GM21360 (cell line): ENCODE results near the gene ANTXR1.

ENCODE experiments used
- ATAC-seq: cut with Tn5 transposase; IDR thresholded peaks from one replicate; pipeline ENCODE4 v1.9.1; 2021; ENCODE audit warnings: mild to moderate bottlenecking, moderate library complexity; ENCODE audit not compliant: unreplicated experiment

The ANTXR1 gene

DNA sequence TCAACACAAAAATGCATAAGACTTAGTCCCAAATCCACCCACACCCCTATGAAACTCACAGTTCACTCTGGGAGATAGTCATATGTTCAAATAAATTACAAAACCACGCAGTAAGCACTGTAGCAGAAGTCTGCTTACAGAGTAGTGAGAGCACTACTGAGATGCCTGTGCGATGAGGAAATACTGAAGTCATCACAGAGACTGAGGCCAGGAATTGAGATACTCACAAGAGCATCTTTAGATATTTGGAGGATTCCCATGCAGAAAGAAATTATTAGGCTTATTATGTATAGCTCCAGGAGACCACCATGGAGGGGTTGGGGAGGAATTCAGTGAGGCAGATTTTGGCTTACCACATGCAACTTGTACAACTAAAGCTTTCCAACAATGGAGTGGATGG, 82.3 kb downstream of the ANTXR1 start:
- ATAC-seq = no peak

DNA sequence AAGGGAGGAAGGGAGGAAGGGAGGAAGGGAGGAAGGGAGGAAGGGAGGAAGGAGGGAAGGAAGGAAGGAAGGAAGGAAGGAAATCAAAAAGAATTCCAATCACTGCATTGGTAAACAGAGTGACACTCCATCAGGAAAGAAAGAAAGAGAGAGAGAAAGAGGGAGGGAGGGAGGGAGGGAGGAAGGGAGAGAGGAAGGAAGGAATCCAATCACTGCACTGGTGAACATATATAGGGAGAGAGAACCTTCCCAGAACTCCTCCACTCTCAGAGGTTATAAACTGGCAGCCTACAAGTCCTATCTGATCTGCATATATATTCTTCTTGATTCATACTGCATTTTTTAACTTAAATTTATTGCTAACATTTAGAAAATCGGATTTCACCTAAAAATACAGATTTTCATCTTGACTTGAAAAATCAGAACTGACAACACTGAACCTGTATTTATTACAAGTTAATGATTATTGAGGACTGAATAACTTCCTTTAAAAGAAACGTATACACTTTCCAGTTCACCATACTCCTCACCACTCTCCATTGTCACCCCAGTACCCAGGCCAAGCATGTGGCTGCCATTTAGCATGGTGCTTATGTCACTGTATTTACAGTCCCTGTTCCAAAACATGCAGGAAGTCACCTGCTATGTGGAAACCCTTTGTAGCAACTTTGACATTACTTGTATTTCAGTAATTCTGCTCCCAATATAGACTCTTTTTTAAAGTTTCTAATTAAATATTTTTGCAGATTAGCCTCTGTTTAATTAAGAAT, 83.5 kb downstream of the ANTXR1 start:
- ATAC-seq = no peak

DNA sequence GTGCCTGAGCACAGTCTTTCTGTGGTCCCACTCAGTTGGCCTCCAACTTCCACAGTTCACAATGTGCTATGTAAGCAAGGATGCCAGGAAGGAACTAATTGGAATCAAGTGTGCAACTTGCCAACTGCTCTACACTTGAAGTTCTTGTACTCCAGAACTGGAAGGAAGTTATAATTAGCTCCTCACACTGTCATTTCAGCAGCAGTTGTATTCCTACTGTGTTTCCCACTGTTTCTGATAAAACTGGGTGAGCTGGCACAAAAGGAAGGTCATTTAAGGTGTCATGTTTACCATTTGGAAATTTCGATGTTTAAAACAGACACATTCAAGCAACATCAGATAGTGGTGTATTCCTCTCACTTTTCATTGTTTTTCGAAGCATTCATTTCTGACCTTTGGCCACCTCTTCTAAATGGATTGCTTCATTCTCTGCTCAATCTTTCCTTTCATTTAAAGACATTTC, 84.2 kb downstream of the ANTXR1 start:
- no peak for ATAC-seq

DNA sequence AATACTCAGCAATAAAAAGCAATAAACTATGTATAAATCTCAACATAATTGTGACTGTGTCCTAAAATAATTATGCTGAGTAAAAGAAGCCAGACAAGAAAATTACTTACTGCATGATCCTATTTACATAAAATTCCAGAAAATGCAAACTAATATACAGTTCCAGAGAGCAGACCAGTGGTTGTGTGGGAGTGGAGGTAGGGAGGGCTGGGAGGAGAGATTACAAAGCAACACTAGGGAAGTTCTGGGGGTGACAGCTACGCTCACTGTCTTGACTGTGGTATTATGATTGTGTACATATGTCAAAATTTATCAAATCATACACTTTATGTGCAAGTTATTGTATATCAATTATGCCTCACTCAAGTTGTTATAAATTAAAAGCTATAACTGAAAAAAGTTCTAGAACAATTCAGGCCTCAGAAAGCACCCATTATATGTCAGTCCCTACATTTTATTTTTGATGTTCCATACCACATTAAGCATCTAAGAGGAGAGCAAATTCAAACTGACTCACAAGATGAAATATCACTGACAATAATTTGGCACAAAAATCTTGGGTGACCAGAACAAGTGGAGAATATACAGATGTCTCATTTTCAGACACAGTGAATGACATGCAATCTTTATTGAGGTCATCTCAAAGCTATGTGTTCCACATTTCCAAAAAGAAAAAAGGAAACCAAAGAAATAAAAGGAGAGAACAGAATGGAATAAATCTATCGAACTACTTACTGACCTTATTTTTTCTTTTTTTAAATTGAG, 85.1 kb downstream of the ANTXR1 start:
- ATAC-seq = no peak

DNA sequence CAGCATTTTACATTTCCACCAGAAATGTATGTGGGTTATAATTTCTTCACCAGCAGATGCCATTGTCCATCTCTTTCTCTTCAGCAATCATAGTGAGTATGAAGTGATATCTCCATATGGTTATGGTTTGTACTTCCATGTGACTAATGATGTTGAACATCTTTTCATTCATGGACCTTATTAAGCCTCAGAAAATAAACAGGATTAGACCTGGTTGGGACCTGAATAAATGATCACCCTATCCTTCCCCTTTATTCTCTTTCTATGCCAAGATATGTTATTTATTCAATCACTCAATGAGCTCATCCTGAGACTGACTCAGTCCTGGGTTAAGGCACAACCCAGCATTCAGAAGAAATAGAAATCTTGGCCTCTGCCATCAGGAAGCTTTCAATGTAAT, 86.6 kb downstream of the ANTXR1 start:
- ATAC-seq = no peak

DNA sequence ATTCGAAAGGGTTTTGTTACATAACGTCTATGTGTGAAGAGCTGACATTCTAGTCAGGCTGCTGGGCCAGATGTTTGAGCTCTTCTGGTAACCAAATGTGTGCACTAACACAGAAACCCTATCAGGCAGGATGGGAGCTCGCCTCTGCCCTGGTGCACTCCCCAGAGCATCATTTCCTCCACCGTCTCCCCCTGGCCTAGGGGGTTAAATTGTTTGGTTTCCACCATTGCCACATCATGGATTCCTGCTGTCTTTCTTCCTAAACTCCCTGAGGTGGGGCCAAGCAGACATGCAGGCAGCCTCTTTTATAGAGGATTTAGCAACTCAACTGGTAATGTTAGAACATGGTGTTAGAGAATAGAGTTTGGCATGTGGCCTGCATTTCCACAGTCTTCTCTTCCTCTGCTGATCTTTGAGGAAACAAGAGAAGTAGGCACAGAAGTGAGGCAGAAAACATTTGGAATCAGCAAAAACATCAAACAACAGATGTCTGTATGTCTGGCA, 87.3 kb downstream of the ANTXR1 start:
- ATAC-seq = no peak

DNA sequence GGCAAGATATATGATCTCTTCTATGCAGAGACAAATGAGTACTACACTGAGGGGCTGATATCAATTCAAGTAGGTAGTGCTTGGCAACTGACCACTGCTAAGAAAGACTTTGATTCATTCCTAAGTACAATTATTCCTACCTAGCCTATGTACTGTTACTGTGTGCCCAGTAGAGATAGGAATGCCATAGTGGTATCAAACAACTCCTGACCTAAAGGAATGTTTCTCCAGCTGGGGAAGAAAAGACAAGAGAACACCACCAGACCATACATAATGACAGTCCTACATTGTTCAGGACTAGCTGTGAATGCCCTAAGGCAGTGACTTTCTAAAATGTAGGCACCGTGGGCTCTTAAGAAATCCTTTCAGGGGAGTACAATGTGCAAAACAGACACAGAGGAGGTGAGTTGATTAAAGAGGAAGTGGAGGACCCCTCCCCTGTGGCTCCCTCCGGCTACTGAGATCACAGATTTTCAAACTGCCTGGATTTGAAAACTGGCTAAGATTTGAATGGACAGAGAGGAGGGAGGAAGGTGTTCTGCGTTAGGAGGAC, 89.1 kb downstream of the ANTXR1 start:
- no peak for ATAC-seq

DNA sequence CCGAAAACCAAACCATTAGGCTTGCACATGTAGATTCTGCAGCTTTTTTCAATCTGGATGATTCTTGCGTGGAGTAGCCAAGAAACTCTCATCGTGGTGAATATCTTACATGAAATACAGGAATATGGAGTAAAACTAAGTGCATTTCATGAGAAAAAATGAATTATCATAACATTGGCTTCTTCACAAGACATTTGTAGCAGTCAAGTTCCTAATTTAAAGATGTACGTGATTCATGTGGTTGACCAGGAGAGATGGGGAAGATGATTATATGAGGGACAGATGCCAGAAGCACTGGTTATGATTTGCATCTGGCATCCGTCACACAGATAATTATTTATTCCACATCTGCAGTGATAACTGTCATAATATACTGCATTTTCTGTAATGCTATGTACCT, 90.4 kb downstream of the ANTXR1 start:
- ATAC-seq = no peak

DNA sequence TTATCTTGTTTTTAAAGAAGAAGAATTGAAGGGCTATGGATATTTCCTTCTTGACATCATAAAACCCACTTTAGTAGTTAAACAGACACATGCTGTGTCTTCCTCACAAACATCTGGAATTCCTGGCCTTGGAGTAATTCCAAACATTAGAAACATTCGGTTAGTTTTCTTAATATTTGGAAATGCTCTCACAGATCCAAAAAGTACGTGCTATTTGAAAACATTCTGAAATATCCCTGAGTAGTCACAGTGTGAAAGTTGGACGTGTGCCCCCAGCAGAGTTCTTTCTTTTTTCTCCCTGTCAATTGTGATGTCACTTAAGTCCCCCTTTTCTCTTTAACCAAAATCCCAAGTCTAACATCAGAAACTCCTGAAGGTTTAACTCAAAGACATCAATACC, 91.3 kb downstream of the ANTXR1 start:
- no peak for ATAC-seq

DNA sequence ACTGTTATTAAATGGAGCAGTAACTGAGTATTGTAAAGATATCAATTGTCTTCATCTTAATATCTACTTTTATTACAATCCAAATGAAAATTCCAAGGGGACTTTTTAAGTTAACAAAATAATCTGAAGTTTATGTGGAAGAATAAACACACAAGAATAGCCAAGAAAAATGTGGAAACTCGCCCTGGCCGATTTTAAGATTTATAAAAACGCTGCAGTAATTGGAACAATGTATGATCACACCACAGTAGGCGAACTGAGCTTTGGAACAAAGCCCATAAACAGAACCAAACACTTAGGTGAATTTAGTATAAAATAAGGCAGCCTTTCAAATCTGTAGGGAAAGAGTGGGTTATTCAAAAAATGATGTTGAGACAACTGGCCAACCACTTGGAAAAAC, 96.3 kb downstream of the ANTXR1 start:
- no peak for ATAC-seq

DNA sequence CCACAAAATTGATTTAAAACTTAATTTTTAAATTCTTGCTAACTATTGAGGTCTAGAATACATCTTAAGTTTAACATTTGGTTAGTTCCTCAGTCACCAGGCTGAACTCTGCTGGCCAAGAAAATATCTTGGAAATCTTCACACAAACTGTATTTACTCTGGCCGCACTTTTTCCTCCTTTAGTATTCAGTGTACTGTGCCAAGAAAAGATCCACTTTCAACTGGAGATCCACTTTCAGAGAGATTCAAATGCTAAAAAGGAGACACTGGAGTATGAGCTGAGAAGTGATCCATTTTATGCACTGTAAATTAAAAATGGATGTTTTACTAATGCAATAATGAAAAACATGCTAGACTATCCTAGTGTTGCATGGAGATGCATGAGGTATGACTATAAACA, 98.1 kb downstream of the ANTXR1 start:
- ATAC-seq = no peak

DNA sequence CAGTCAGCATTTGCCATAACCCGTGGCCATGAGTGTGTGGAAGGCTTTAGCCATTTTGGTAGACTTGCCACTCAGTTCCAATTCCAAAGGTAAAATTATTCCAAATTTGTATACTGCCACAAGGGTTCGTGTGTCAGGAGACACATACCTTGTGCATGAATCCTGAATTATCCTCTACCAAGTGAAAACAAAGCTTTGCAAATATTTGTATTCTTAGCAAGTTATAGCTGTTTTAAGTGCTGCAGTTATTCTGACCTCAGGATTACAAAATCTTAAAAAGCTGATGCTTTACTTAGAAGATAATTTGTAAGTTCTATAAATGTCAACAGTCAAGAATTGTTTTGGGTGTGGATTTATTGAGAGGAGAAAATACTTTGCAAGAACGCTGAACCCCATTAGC, 100.6 kb downstream of the ANTXR1 start:
- ATAC-seq = no peak

DNA sequence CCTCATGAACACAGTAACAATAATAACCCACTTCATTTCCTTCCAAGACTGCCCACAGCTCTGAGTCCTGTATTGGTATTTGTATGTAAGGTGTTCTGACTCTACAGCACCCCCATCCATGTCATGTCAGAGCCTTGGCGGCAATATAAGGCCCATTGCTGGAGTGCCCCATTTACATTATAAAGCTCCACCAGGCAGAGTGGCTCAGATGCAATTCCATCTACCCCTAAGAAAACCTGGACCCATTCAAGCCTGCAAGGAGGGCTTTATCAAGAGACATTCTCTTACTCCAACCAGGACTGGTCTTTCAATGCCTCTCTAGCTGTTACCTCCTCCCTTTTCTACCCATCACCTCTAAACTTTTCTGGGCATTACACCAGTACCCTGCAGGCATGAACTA, 101.6 kb downstream of the ANTXR1 start:
- no peak for ATAC-seq

DNA sequence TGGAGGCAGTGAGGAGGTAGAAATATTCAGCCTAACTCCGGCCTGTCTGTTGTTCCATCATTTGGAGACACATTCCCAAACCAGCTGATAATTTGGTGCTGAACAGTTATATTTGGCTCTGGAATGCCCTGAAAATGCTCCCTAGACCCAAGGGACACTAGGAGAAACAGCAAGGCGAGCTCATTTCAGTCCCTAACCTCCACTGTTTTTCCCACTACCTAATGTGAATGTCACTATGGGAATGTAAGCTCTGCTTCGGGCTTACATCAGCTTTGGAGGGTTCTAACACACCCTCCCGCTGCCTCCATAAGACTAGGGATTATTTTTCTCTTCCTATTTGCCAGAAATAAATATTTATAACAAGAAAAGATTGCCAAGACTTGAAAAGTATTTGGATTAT, 103.5 kb downstream of the ANTXR1 start:
- ATAC-seq = no peak

DNA sequence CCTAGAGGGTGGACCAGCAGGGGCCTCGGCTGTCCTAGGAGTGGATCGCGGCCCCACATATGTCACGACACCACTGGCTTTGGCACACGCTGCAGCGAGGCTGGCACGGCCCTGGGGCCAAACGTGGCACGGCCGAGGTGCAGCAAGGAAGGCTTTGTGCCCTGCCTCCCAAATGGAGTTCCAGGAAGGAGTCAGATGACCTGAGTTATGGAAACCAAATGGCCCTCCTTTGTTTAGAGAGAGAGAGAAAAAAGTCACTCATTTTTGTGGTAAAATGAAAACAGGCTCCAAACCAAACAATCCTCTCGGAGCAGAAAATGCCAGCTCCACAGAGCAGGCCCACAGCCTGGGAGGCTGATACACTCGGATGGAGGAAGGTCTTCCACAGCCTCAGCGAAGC, 105.6 kb downstream of the ANTXR1 start:
- ATAC-seq = no peak

DNA sequence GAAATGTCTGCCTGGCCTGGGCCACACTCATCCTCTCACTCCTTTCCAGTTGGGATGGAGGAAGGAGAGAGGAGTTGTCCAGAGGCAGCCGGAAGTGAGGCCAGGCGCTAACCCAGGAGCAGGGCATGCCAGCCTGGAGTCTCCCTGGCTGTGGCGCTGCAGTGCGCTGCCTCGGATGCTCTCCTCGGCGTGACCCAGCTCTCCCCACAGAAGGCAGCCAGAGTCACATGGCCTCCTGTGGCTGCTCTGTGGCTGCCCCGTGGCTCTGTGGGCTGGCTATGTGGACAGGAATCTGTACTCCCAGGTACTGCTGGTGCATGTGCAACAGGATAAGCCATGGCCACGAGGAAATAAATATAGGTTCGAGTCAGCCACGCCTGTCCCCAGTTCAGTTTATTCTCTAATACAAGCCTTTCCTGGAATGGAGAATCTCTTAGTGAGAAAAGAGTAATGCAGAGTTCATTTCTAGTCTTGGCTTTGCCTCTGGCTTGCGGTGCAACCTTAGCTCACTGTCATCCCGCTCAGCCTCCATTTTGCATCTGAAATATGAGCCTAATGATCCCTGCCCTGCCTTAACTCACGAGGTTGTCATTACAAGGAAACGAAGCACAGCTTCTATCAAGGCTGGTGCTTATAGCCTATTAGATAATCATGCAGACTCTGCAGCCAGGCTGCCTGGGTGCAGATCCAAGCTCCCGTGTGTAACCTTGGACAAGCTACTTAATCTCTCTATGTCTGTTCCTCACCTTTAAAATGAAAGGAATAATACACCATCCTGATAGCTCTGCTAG, 106.3 kb downstream of the ANTXR1 start:
- no peak for ATAC-seq

DNA sequence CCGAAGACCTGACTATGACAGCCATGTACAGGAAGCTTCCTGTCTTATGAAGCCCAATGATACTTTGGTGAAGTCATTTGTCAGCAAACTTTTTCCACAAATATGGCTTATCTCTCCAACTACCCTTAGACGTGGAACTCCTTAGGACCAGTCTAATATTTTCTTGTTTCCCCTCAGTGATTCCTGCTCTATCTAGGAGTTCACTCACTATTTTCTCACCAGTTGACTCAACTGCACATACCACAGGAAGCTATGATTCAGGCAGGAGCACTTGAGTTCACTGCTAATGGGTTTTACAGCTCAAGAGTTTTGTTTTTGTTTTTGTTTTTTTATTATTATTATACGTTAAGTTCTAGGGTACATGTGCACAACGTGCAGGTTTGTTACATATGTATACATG, 109.3 kb downstream of the ANTXR1 start:
- no peak for ATAC-seq

DNA sequence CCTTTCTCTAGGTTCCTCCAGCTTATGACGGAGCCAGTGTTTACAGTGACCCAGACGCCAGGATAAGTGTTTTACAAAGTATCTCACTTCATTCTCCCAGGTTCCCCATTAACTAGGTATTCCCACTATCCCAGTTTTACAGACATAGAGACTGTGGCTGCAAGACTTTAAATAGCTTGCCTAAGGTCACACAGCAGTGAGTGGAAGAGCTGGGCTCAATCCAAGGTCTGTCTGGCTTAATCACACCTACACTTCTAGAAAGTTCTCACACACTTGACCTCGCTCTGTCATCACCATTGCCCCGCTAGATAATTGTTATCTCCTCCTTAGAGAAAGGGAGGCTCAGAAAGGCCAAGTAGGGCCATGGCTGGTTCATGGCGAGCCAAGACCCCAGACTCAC, 110.2 kb downstream of the ANTXR1 start:
- no peak for ATAC-seq

DNA sequence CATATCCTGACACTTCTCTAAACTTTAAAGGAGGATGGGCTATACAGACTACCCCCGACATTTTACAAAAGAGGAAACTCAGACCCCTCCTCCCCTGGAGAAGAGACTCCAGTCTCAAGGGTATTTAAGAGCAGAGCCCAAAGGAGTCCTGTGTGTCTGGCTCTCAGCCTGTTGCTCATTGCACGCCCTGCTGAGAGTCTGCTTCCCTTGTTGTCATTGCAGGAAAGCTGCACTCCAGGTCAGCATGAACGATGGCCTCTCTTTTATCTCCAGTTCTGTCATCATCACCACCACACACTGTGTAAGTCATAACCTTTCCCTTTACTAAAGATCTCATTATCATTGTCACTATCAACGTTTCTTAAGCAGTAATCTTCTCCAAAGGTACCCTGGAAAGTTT, 111.4 kb downstream of the ANTXR1 start:
- ATAC-seq = no peak

DNA sequence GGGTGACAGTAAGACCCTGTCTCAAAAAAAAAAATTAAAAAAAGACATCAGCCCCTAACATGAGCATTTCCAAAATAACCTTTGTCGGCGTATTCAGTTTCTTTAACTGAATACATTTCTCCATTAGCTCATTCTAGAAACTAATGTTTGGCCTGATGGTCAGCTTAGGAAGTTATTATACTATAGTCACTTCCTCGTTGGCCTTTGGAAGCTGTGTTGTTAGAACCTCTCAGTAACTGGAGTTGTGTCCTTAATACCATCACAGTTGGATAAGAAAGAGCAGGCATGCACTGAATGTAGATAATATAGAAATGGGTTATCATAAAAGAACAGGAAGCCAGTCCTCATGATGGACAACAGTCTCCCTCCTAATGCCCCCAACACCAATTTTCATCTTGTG, 112.8 kb downstream of the ANTXR1 start:
- no peak for ATAC-seq

DNA sequence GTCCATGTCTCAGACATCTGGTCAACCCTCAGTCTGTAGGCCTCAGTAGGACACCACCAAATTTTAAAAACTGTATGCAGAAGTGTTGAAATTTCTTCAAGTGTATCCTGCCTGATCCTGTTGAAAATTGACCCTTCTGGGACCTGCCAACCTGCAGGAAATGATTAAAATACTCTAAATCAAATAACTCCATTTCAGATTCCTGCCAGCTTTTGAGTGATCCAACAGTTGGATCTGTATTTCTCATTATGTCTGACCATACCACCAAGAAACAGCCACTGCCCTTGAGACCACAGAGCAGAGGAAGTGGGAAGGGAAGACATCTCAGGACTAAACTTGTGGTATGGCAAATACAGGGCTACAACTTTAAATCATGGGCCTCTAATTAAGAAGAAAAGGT, 113.4 kb downstream of the ANTXR1 start:
- ATAC-seq = no peak
